GM06990 (cell line): ENCODE results near the gene MPZL3.

Experiments used
- DNase-seq: peaks from one replicate; pipeline ENCODE4 v3.0.0-alpha.2; 2011; ENCODE audit not compliant: insufficient read length; ENCODE audit errors: extremely low read depth
- H3K27me3 ChIP-seq: replicated peaks from 2 replicates; pipeline ENCODE4 v1.6.0; 2011; ENCODE audit warnings: low read length; ENCODE audit not compliant: control insufficient read depth, insufficient read depth
- H3K36me3 ChIP-seq: 2 replicates; pipeline ENCODE4 v1.5.1; 2011; ENCODE audit warnings: low read length; ENCODE audit not compliant: control insufficient read depth, insufficient read depth
- H3K4me3 ChIP-seq: replicated peaks from 2 replicates; pipeline ENCODE4 v1.5.1; 2011; ENCODE audit warnings: low read depth, mild to moderate bottlenecking, control low read depth, low read length
- CTCF ChIP-seq: IDR thresholded peaks from 2 replicates; pipeline ENCODE4 v1.5.1; 2011; ENCODE audit warnings: low read length, control low read depth, mild to moderate bottlenecking, inconsistent platforms; ENCODE audit not compliant: insufficient read depth, poor library complexity, severe bottlenecking

The MPZL3 gene

DNA sequence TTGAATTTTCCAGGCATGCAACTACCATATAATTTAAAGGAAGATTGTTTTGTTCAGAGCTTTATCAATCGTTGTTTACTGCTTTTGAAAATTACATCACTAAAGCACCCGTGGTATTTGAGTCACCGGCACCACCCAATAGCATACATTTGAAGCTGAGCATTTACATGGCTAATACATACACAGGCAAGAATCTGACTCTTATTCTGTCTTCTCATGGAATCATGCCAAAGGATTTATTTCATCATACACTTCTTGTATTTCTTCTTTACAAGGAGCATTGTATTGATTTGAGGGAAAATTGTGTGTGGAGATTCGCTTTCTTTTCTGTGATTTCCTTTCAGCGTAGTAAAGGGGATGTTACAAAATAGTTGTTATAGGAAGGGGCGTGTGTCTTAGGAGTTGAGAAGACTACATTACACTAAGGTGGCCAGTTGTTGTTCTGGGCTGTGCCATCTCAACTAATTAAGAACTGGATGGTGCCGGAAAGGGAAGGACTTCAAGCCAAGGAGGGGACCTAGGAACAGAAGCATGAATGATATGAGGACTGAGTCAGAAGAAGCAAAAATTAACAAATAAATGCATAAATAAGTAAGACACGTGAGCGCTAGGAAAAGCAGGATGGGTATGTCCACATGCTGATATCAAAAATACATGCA, 39.4 kb upstream of the MPZL3 start:
- H3K4me3 ChIP-seq: no peak overlapping the region
- TF ChIP-seq CTCF: no peak
- no peak for DNase-seq
- H3K27me3 ChIP-seq: no peaks in the 10 kb centered on the region
- no peaks in the 10 kb centered on the region for H3K36me3 ChIP-seq

GRCh38 chr11:118290923-118291322, 38.8 kb upstream of the MPZL3 start:
- DNase-seq: no peak
- Histone ChIP-seq H3K4me3 (no peak overlapping the region), H3K36me3 (no peaks in the 10 kb centered on the region), H3K27me3 (no peaks in the 10 kb centered on the region)
- TF ChIP-seq CTCF: peak; percentile 25

- H3K27me3 ChIP-seq: no peaks in the 10 kb centered on the region
- no peak overlapping the region for H3K4me3 ChIP-seq
- no peaks in the 10 kb centered on the region for H3K36me3 ChIP-seq
- TF ChIP-seq CTCF: no peak
- DNase-seq: no peak
Measured at GRCh38 chr11:118289401-118289800, 37.2 kb upstream of the MPZL3 start.

DNA sequence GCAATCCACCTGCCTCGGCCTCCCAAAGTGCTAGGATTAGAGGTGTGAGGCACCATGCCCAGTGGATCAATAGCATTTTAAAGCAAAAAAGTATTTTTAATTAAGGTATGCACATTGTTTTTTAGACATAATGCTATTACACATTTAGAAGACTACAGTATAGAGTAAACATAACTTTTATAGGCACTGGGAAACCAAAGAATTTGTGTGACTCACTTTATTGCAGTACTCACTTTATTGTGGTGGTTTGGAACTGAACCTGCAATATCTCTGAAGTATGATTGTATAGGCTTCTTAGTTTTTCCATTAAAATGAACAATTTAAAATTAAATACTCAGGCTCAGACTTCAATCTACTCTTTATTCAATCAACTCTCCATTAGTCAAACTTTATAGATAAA, 34.8 kb upstream of the MPZL3 start:
- H3K27me3 ChIP-seq: no peaks in the 10 kb centered on the region
- no peak for TF ChIP-seq CTCF
- no peaks in the 10 kb centered on the region for H3K36me3 ChIP-seq
- H3K4me3 ChIP-seq: no peak overlapping the region
- DNase-seq: no peak

- no peak for DNase-seq
- H3K27me3 ChIP-seq: no peaks in the 10 kb centered on the region
- TF ChIP-seq CTCF: no peak
- no peaks in the 10 kb centered on the region for H3K36me3 ChIP-seq
- no peak overlapping the region for H3K4me3 ChIP-seq
Measured at GRCh38 chr11:118286545-118286944, 34.4 kb upstream of the MPZL3 start.
